Myocyte (in vitro differentiated cells): ENCODE results near the gene GFRA4. TPM values are rescaled to one million over a fixed set of nuclear protein-coding genes. Genes with fewer than 3 reads are reported as not detected.
"Not testable (repeated sequence)": the region's sequence is repeated elsewhere in the genome, so short reads cannot be mapped to it uniquely, and the experiment has no call there.

Experiments used
- DNase-seq: peaks from one replicate; pipeline ENCODE4 v3.0.0-alpha.2; 2012; ENCODE audit warnings: low read depth
- total RNA-seq: library from RNA; depleted of rRNA; stranded (reverse); fragments of >200 nt; gene quantifications from 2 replicates; pipeline ENCODE4 v1.2.3, GENCODE V29; 2014

GFRA4 gene
- total RNA-seq, 1 donor from 2014 or later: not detected

DNA sequence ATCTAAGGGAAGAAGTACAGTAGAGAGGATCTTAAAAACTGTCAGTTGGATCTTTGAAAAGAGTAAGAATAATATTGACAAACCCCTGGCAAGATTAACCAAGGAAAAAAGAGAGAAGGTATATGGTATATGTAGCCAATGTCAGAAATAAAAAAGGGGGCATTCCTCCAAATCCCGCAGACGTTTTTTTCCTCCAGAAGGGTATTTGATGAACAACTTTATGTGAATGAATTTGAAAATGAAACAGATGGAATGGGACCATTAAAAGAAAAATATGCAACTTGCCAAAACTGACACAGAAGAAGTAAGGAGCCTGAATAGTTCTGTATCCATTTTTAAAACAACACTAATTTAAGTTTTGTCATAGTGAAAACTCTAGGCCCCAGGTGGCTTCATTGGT, 35.7 kb downstream of the GFRA4 start:
- no peak for DNase-seq

DNA sequence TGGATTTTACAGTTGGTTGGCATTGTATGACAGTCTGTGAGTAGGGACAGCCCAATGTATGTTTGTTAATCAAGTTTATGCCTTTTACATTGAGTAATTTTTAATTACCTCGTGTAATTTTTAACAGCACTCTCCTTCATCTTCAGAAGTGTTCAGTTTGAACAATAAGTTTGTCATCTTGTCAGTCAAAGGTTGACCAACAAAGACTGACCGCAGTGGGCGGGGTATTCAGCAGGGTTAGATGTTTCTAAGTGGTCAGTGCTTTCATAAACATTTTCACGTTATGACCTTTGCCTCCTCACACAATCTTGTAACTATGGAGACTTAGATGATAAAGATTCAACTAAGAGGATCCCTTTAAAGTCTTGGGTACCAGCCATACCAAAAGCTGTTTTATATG, 40.8 kb downstream of the GFRA4 start:
- DNase-seq: no peak

DNA sequence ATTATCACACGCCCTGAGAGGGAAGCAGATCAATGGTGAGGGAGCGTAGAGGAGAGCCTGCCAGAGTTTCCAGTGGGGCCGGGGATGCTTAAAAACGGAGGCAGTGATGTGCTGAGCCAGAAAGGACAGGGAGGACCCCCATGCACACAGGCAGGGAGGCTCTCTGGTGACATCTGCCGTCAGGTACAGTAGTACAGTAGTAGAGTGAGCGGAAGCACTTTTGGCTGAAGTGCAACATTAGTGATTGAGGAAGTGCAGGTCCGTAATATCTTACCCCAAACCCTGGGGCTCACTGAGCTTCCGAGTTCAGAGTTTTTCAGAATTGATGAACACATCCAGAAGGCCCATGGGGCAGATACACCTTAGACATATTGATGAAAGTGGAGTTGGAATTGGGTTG, 42.1 kb downstream of the GFRA4 start:
- DNase-seq: no peak

DNA sequence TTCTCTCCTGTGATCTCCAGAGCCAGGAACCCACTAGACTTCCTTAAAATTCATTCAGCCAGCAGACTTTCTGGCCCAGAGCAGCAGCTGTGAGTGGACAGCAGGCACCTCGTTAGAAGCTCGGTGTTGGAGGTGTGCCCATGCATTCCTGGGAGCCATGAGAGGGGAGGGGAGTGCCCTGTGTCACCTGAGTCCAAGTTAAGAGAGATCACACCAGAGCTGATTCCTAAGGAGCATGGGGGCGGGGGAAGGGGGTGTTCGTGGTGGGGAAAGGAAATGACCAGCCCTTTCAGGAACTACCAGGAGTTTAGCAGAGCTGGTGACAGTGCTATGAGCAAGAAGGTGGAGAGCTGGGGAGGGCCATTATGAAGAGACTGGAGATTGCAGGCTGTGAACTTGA, 46.9 kb downstream of the GFRA4 start:
- DNase-seq: peak; percentile 63

DNA sequence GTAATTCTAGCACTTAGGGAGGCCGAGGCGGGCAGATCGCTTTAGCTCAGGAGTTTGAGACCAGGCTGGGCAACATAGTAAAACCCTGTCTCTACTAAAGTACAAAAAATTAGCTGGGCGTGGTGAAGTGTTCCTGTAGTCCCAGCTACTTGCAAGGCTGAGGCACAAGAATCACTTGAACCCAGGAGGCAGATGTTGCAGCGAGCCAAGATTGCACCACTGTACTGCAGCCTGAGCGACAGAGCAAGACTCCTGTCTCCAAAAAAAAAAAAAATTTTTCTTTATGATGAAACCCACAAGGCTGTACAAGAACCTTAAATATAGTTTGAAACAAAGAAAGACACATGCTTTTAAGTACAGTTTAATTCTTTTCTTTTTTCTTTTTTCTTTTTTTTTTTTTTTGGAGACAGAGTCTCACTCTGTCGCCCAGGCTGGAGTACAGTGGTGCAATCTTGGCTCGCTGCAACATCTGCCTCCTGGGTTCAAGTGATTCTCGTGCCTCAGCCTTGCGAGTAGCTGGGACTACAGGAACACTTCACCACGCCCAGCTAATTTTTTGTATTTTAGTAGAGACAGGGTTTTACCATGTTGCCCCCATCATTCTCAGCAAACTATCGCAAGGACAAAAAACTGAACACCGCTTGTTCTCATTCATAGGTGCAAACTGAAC, 47.9 kb downstream of the GFRA4 start:
- not testable (repeated sequence) for DNase-seq

DNA sequence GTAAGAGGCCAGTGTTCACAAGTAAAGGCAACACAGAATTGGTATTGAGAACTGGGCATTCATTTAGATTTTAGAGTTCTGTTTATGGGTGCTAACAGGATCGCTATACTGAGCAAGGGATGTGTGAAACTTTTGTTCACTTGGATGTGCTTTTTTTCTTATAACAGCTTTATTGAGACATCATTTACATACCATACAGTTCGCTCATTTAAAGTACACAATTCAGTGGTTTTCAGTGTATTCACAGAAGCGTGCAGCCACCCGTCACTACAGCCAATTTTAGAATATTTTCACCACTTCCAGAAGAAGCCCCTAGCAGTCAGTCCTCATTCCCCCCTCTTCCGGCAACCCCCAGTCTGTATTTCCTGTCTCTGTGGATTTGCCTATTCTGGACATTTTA, 48.7 kb downstream of the GFRA4 start:
- no peak for DNase-seq

DNA sequence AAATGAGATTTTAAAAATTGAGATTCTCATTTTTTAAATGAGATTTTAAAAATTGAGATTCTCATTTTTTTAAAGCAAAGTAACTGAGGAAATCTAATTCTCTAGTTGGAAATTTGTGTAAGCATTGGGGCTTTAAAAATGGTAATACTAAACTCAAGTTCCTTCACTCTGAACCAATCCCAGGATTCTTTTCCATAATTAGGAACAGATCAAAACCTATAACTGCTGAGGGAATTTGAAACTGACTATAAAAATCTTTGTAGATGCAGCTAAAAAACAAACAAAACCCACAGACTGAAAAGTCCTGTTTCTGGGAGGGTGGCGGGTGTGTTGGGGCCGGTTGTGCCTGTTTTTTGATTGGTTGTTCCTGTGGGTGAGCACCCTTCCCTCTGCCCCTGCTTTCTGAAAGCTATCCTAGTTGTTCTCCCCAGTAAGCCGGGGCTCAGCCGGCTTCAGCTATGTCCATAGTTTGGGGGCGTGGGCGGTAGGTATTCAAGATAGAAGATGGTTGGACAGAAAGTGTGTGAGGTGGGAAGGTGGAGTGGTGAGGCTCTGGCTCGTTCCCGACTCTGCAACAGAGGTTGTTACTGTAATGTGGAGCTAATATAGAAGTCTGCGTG, 49.3 kb downstream of the GFRA4 start:
- DNase-seq: no peak

DNA sequence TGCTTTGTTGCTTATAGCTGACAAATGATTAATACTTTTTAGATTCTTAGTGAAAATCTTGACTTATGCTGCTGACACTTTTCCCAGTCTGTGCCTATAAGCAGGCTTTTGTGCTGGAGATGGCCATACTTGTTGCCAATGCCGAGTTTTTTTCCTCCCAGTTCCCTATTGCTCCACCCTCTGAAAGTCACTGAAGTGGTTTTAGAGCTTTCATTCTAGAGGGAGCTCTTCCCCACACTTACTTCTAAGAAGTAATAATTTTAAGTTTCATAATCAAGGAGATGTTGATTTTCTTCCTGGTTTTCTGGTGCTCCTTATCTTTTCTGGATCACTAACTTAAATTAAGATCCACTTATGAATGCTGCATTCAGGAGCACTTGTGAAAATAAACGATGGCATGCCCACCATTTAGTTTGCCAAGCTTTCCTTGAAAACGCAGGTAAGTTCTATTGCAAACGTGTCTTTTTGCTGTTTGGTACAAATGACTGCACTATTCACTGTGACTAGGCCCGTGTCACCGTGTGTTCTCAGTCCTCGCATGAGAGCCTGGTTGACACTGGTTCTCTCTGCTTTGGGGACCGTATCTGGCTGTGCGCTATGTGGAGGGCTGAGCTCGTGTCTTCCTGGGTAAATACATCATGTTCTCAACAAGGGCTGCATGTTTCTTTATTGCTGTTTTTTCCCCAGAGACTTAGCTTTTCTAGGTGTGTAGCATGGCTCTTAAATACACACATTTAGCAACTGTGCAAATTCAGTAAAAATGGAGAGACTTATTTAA, 50.2 kb downstream of the GFRA4 start:
- no peak for DNase-seq

DNA sequence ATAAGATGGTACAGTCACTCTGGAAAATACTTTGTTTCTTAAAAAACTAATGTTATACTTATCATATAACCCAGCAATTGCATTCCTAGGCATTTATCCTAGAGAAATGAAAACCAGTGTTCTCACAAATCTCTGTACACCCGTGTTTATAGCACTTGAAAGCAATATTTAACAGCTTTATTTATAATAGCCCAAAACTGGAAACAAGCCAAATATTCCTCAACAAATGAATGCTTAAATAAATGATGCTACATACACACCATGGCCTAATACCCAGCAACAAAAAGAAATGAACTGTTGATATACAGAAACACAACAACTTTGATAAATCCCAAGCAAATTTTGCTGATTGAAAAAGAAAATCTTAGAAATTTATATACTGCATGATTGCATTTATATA, 51.3 kb downstream of the GFRA4 start:
- DNase-seq: no peak

Other genes starting within 250 kb of the GFRA4 start
- 30.1 and 33.5 TPM in 2 replicates for gene ATRN, start 192.4 kb downstream of the GFRA4 start, total RNA-seq
- gene ADAM33, start 18.6 kb upstream of the GFRA4 start, total RNA-seq: 0.62 and 0.72 TPM in 2 replicates
- 0.53 and 1.3 TPM in 2 replicates for gene SIGLEC1, start 49.2 kb upstream of the GFRA4 start, total RNA-seq
- gene HSPA12B, start 69.3 kb upstream of the GFRA4 start, total RNA-seq: not detected in 2 replicates
- gene ADISSP, start 104.4 kb upstream of the GFRA4 start, total RNA-seq: 40.8 and 42.4 TPM in 2 replicates
- gene SPEF1, start 118.0 kb upstream of the GFRA4 start, total RNA-seq: 0.11 TPM in 1 of 2 replicates, not detected in the other
- 86.0 and 88.2 TPM in 2 replicates for gene CENPB, start 123.3 kb upstream of the GFRA4 start, total RNA-seq
- gene CDC25B, start 132.9 kb upstream of the GFRA4 start, total RNA-seq: 127 and 211 TPM in 2 replicates
- gene AP5S1, start 157.1 kb upstream of the GFRA4 start, total RNA-seq: 23.8 and 24.6 TPM in 2 replicates
- 21.3 and 26.7 TPM in 2 replicates for gene MAVS, start 183.4 kb upstream of the GFRA4 start, total RNA-seq
- gene PANK2, start 226.0 kb upstream of the GFRA4 start, total RNA-seq: 31.6 and 37.7 TPM in 2 replicates